ENCODE data around the gene SARDH. TPM values are rescaled to one million over a fixed set of nuclear protein-coding genes. Genes with fewer than 3 reads are reported as not detected.

Gene SARDH
- total and polyA plus RNA-seq, 2 of the 13 experiments (the other 11 are each of a cell fraction or from before 2014, with no cell fraction given), result 11.6 to 34.9 TPM

- no peak for TF ChIP-seq GFI1 (CRISPR knock-in tag; IDR thresholded peaks at IDR 0.05; ENCODE audit: borderline replicate concordance)
- no peak for TF ChIP-seq MBNL3 (CRISPR knock-in tag; conservative IDR thresholded peaks at IDR 0.05)
- TF ChIP-seq FOXA3 (CRISPR knock-in tag; IDR thresholded peaks at IDR 0.05), result no peak
These were observed 122.5 kb downstream of the SARDH start (continued) for GRCh38 chr9:133615606-133616188.

- no peak overlapping the region for H3K9ac ChIP-seq (ENCODE audit: insufficient read depth, low read depth, low read length)
- no peaks in the 10 kb centered on the region for H3K9me3 ChIP-seq (ENCODE audit: low read length)
- in situ Hi-C loops (cut with HindIII; ENCODE audit: extremely low pct_ligation_motif_present, low pct_unique_long_range_greater_than_20kb) (no loop called here), intact Hi-C loops (cut with micrococcal nuclease; ENCODE audit: unreplicated experiment) (no loop called here)
- H3K4me3 ChIP-seq (replicated peaks in 1 of 3; ENCODE audit: insufficient read depth in 1 of 3, low read depth in 2 of 3, low read length in 3 of 3), result no peak overlapping the region
- DNase-seq (ENCODE audit: low spot score) (no peak), ATAC-seq (no peak), FAIRE-seq (no peak)
- H3K4me2 ChIP-seq (ENCODE audit: low read depth, low read length), result no peak overlapping the region
- POLR2A ChIA-PET, result no interaction called here
- CTCF ChIA-PET (ENCODE audit: low intra/inter-chr PET ratio, low total read pairs), result no interaction called here
- H2AFZ ChIP-seq (ENCODE audit: low read length), result no peak overlapping the region
- 0 out of 2 replicates have a peak, but pooled peaks cover 3% of the 10 kb centered on the region for H4K20me1 ChIP-seq (ENCODE audit: insufficient read depth, low read length)
- no TSS peak for BruUV-seq (replicated peaks)
- peaks cover 7 to 75% of the 10 kb centered on the region in 2 experiments for H3K27me3 ChIP-seq (ENCODE audit: control insufficient read depth in 1 of 2, insufficient read depth in 2 of 2, low read length in 2 of 2)
- H3K36me3 ChIP-seq (replicated peaks in 1 of 2; ENCODE audit: control insufficient read depth in 1 of 2, insufficient read depth in 2 of 2, low read length in 2 of 2), result no peaks in the 10 kb centered on the region
- no peak overlapping the region for H3K27ac ChIP-seq (ENCODE audit: extremely low read length, insufficient read depth, low read length)
- 7% methylated on average over 11 of the region's 16 CpGs for WGBS (ENCODE audit: low lambda C conversion rate)
- no peaks in the 10 kb centered on the region for H3K4me1 ChIP-seq (ENCODE audit: insufficient read depth, low read length)
- no peaks in the 10 kb centered on the region for H3K79me2 ChIP-seq (ENCODE audit: insufficient read depth, low read length)
- TF ChIP-seq HNF1B (CRISPR knock-in tag; IDR thresholded peaks at IDR 0.05), result no peak
- TF ChIP-seq SIX4 (CRISPR knock-in tag; IDR thresholded peaks at IDR 0.05), result no peak
- TF ChIP-seq ZNF20 (CRISPR knock-in tag; IDR thresholded peaks at IDR 0.05), result no peak
- TF ChIP-seq ZSCAN29 (CRISPR knock-in tag; conservative IDR thresholded peaks at IDR 0.05), result no peak
- no peak for TF ChIP-seq ZBTB21 (CRISPR knock-in tag; IDR thresholded peaks at IDR 0.05)
- TF ChIP-seq ZNF264 (CRISPR knock-in tag; IDR thresholded peaks at IDR 0.05), result no peak
- no peak for TF ChIP-seq ZNF7 (CRISPR knock-in tag; IDR thresholded peaks at IDR 0.05)
- TF ChIP-seq AGO1 (IDR thresholded peaks at IDR 0.05; ENCODE audit: low read depth, low read length, poor library complexity, severe bottlenecking), result no peak
- TF ChIP-seq ZBTB49 (CRISPR knock-in tag; IDR thresholded peaks at IDR 0.05; ENCODE audit: borderline replicate concordance), result no peak
- TF ChIP-seq U2AF2 (IDR thresholded peaks at IDR 0.05; ENCODE audit: low read depth, low read length), result no peak
- no peak for TF ChIP-seq RXRA (CRISPR knock-in tag; IDR thresholded peaks at IDR 0.05)
- TF ChIP-seq GPBP1L1 (CRISPR knock-in tag; IDR thresholded peaks at IDR 0.05), result no peak
- no peak for TF ChIP-seq ZNF512 (CRISPR knock-in tag; IDR thresholded peaks at IDR 0.05)
- TF ChIP-seq TOE1 (CRISPR knock-in tag; IDR thresholded peaks at IDR 0.05), result no peak
- no peak for TF ChIP-seq SMARCE1 (IDR thresholded peaks at IDR 0.05; ENCODE audit: borderline replicate concordance)
These were observed 123.0 kb downstream of the SARDH start for GRCh38 chr9:133615186-133615585.
